NCI-H1436 treated with DMSO at 0.1 percent for 48 hours (cell line): ENCODE measurements around the gene IGFN1.
"Not testable (repeated sequence)": the region's sequence is repeated elsewhere in the genome, so short reads cannot be mapped to it uniquely, and the experiment has no call there.

Experiments
- DNase-seq: peaks from one replicate; lab custom pipeline; 2025; lab: John Stamatoyannopoulos, UW

Gene IGFN1

DNA sequence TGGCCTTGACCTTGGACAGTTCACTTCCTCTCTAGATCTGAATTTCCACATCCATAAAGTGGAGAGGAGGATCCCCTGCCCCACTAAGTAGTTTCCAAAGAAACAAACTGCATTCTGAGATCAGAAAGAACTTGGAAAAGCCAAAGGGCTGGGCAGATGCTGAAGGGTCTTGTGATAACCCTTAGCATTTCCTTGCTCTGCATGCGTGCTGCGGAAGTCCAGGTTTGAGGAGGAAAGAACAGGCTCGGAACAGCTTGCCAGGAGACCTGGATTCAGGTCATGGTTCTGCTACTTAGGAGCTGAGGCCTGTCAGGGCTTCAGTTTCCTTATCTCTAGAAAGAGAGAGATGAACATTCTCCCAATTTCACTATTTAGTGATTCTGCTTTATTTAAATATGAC, 27.2 kb downstream of the IGFN1 start:
- no peak for DNase-seq

DNA sequence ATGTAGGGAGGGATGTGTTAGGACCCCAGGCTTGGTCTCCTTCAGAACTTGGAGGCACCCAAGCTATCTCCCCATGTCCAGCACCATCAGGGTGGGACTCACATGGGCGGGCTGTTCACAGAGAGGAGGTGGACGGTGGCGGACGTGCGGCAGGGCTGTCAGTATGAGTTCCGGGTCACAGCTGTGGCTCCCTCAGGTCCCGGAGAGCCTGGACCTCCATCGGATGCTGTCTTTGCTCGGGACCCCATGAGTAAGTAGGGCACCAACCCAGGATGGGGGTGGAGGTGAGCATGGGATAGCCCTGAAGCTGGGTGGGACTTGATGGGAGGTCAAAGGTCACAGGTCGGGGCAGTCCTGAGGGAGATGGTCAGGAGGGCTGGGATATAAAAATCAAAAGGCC, 27.8 kb downstream of the IGFN1 start:
- DNase-seq: no peak

DNA sequence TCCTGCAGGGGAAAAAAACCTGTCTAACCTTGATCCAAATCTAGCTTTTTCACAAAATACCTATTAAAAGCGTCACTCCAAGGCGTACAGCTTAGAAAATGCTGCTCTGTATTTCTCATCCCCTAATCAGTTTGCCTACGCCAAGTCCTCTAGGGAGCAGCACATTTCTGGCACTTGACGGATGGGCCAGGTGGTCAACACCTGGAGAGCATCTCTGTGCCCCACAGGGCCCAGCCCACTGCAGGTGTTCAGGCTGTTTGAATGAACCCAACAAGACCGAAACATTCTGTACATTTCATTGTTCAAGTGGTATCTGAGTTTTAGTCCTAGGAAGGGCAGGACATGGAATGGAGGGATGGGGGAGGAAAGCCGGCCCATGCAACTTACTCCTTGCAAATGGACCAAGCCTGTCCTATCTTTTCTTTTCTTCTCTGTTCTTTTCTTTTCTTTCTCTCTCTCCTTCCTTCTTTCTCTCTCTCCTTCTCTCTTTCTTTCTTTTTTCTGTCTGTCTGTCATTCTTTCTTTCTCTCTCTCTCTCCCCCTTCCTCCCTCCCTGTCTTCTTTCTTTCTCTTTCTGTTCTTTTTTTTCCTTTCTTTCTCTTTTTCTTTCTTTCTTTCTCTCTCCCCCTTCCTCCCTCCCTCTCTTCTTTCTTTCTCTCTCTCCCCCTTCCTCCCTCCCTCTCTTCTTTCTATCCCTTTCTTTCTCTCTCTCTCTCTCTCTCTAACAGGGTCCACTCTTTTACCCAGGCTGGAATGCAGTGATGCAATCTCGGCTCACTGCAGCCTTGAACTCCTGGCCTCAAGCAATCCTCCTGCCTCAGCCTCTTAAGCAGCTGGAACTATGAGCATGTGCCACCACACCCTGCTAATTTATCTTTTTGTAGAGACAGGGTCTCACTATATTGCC, 29.1 kb downstream of the IGFN1 start:
- DNase-seq: no peak

DNA sequence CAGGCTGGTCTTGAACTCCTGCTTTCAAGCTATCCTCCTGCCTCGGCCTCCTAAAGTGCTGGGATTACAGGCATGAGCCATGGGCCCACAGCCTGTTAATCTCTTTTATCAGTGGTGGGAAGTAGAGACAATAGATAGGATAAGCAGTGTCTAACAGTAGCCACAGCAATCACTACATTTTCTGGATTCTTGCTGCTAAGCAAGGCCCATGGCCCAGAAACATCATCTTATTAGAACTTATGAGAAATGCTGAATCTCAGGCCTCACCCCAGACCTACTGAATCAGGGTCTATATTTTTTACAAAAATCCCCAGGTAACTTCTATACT, 29.7 kb downstream of the IGFN1 start:
- DNase-seq: no peak

DNA sequence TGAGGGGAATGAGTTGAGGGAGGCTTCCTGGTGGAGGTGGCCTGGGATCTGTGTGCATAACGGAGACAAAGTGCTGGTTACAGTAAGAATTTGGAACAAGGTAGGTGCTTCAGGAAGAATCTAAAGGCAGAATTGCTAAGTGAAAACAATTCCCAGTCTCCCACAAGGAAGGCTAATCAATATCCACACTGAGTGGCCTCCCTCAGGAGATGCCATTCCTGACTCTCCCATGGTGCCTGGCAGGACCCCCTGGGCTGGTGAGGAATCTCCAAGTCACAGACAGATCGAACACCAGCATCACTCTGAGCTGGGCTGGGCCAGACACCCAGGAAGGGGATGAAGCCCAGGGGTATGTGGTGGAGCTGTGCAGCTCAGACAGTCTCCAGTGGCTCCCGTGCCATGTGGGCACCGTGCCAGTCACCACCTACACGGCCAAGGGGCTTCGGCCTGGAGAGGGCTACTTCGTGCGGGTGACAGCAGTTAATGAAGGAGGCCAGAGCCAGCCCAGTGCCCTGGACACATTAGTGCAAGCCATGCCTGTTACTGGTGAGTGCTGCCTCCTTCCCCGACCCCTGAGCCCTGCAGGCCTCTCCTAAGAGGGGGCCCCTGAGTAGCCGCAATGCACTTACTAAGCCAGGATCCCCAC, 30.7 kb downstream of the IGFN1 start:
- no peak for DNase-seq

DNA sequence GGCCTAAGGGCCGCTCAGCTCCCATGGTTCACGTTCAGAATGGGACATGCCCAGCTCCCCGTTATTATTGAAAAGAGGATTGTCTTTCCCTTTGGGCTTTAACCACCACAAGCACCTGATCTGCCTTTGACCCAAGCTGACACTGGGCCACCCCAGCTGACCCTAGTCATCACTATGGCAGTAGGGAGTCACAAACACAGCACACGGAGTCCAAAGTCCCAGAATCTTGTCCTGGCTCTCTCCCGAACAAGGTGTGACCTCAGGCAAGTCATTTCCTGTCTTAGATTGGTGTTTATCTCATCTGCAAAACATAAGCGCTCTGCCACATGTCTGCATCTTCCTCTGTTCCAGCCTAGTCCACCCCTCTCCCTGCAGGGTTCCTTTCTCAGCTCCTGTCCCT, 31.5 kb downstream of the IGFN1 start:
- no peak for DNase-seq

DNA sequence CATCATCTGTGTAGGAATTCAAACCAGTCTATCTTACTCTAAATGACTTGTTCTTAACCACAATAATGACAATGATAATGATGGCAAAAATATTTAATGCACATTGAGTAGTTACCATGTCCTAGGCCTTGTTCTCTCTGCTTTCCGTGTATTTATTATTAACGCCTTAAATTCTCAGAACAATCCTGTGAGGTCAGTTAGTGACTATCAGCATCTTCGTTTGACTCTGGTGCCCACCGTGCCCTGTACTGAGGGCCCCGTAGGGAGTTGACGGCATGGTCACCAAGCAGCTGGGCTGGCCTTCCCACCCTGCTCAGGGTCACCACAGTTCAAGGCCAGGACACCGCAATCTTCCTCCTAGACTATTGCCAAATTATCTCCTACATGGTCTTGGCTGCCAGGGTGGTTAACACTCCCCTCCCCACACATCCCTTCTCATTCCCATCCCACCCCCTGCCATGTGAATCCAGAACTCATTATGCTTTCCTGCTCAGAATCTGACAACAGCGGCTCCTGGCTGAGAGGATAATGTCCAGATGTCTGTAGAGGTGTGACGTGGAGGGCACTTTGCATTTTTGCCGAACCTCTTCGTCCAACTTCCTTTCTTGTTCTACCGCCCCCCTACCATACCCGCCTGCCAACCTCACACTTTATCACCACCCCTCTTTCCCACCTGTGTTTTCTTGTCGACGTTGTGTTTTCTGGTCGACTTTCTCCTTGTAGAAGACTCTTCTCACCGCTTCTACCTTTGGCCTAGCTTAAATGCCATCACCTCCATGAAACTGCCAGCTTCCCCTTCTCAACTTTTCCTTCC, 33.4 kb downstream of the IGFN1 start:
- DNase-seq: no peak

DNA sequence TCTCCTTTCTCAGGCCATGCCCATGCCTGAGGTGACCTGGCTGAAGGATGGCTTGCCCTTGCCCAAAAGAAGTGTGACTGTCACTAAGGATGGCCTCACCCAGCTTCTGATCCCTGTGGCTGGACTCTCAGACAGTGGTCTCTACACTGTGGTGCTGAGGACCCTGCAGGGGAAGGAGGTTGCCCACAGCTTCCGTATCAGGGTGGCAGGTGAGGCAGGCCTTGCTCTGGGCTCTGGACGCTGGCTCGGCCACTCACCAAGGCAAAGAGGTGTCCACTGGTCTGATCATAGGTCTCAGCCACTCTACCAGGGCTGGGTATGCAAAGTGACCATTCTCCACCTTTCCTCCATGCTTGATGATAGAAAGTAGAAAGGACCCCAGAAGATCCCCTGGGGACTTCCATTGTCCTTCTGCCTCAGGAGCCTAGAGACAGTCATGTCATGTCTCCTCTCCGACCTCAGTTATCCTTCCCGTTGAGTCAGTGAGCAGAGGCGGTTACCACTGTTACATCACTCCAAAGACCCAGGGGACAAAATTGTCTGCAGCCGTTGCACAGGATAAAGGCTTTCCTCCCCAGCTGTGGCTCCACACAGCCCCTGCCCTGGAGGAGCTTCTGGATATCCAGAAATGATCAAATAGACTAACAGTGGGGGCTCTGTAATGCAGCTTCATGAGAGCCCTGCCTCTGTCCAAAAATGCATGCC, 34.2 kb downstream of the IGFN1 start:
- DNase-seq: no peak

DNA sequence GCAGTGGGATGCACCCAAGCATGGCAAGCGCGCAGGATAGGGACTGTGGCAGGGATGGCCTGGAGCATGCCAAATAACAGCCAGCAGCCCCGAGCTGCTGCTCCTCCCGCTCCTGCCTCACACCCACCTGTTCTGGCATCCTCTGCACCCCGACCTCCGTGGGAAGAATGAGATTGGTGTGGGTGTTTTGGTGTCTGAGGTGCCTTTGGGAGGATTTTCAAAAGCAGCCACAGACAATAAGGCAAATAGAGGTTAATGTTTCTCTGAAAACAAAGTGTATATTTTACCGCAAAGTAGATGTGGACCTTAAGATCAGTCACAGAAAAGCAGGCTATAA, 35.5 kb downstream of the IGFN1 start:
- DNase-seq: no peak

DNA sequence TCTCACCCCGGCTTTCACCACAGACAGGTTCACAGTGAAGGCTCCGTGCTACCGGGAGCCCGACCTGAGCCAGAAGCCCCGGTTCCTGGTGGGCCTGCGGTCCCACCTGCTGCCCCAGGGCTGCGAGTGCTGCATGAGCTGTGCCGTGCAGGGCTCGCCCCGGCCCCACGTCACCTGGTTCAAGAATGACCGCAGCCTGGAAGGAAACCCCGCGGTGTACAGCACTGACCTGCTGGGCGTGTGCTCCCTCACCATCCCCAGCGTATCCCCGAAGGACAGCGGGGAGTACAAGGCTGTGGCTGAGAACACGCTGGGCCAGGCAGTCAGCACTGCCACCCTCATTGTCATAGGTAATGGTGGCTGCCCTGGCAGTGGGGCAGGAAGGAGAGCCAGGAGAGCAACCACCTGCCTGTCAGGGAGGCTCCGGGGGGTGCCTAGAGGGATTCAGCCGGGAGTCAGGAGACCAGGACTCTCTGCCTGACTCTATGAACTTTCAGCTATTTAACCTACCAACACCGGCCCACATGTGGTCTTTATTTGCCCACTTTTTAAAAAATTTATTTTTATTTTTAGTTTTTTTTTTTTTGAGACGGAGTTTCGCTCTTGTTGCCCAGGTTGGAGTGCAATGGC, 36.4 kb downstream of the IGFN1 start:
- DNase-seq: no peak

DNA sequence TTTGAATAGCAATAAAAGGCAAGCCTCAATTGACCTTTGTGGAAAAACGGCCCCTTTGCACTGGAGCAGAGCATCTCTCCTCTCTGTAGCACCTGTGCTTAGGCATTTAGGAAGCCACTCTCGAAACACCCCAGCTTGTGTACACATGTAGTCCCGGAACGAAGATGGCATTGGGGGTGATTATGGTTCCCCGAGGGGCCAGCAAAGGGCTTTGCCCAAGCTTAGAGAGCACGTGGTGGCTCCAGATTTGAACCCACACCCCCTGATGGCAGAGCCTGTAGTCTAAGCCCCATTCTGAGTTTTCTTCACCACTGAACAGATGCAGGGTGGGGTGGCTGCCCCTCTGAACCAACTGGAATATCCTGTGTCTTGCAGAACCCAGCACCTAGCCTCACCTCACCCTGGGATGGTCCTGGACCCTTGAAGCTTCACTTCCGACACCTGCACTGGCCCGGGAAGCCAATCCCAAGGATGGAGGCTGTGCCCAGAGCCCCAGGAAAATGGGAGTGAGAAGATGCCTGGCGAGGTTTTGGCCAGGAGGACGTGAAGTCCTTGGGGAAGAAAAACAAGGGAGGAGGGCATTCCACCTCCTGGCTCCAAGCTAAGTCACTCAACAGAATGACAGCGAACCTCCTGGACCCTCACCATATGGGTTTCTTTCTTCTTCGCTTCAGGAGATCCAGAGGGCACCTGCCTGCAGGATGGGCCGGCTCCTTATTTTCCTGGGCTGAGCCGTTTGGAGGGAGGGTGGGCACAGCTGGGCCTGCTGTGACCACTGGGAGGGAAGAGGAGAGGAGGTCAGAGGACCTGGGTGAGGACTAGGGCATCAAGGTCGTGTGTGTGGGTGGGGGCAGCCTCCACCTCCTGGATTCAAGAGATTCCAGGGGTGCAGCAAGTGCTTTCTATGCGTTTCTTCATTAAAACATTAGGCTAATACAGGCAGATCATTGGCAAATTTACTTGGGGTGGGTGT, 37.7 kb downstream of the IGFN1 start:
- no peak for DNase-seq

DNA sequence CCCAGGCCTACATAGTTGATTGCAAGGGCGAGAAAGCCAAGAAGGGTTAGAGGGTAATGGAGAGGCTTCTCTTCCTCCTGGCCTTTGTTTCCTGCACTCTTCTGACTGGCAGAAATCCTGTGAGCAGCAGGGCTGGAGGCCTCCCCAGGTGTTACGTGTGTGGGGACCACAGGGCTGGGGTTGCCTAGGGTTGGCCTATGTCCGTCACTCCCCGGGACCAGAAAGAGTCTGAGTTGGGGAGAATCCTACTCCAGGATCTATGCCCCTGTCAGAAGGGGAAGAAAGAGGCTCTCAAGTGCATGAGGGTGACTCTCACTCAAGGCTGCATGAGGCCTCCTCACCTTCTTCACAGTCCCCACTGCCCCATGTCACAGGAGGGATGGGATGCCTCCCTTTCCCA, 38.5 kb downstream of the IGFN1 start:
- no peak for DNase-seq

DNA sequence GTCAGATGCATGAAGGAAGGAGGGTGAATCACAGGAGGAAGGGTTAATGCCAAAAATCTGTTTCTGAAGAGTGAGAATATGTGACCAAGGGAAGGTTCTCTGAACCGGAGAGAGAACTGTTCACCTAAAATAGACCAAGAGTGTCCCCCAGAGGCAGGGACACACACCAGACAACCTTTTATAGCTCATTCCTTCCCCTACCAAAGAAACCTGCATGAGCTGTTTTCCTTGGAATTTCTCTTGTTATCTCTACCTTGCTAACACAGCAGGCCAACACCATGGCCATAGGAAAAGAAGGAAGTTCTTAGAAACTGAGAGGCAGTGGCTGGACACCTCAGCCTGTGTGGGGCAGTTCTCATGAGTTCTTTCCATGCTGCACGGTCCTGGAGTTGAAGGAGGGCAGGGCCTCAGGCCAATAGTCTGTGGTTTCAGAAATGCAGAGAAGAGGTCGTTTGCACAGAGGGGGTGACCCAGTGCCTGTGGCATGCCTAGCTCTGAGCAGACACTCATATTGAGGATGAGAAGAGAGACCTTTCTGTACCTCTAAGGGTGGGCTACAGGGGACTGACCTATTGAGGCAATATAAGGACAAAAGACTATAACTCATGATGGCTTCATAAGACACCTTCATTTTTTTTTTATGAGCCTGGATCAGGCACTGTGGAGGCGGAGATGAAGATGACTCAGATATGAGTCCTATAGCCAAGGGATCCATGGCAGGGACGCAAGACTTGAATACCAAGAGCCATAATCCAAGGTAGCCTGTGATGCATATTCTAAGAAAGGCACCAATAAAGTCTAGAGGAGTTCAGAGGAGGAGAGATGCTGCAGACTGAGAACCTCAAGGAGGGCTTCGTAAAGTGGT, 39.4 kb downstream of the IGFN1 start:
- no peak for DNase-seq

DNA sequence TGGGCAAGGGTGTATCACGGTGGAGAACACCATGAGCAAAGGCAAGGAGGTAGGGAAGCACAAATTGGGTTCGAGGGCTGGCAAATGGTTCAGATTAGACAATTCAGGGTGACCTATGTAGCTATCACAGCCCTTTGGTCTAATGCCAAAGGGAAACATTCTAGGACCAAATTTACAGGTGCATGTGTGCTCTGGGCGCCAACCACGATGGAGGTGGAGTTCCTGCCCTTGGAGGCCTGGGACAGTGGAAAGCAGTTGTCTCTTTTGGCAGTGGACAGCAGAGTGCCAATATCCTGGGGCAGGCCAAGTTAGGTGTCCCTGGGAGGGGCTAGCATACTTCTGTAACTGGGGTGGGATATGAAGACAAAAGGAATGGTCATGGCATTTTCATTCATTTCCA, 40.1 kb downstream of the IGFN1 start:
- DNase-seq: no peak

DNA sequence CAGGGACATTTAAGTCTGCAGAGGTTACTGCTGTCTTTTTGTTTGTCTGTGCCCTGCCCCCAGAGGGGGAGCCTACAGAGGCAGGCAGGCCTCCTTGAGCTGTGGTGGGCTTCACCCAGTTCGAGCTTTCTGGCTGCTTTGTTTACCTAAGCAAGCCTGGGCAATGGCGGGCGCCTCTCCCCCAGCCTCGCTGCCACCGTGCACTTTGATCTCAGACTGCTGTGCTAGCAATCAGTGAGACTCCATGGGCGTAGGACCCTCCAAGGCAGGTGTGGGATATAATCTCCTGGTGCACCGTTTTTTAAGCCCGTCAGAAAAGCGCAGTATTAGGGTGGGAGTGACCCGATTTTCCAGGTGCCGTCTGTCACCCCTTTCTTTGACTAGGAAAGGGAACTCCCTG, 49.0 kb downstream of the IGFN1 start:
- DNase-seq: not testable (repeated sequence)

DNA sequence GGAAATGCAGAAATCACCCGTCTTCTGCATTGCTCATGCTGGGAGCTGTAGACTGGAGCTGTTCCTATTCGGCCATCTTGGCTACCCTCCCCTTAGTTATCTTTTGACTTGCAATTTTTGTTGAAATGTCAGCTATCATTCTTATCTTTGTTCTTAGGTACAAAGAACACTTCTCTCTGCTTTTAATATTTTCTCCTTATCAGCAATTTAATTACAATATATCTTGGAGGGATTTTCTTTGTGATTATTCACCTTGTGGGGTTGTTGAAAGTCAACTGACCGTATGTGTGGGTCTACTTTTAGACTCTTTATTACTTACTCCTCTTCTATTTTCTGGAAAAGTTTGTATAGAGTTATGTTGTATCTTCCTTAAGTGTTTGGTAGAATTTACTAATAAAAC, 49.5 kb downstream of the IGFN1 start:
- DNase-seq: no peak

DNA sequence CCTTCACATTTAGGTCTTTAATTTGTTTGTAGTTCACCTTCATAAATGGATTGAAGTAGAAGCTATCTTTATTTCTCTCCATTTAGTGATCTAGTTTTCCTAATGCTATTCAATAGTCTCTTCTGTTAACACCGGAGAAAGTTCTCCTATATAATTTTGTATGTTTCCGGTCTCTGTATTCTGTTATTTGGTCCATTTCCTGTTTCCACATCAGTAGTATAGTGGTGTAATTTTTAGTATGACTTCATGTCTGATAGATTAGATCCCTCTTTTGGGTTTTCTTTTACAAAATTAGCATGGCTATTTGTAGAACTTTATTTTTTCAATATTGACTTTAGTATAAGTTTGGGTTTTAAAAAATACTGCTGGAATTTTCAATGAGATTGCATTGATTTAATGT, 51.1 kb downstream of the IGFN1 start:
- no peak for DNase-seq

DNA sequence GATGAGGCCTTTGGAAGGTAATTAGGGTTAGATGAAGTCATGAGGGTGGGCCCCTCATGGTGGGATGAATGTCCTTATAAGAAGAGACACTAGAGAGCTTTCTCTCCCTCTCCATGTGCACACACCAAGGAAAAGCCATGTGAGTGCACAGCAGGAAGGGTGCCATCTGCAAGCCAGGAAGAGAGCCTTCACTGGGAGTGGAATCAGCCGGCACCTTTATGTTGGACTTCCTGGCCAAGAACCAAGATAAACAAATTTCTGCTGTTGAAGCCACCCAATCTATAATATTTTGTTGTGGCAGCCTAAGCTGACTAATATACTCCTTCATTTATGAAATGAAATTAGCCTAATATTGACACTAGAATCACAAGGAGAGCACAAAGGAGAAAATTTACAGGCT, 54.5 kb downstream of the IGFN1 start:
- no peak for DNase-seq

DNA sequence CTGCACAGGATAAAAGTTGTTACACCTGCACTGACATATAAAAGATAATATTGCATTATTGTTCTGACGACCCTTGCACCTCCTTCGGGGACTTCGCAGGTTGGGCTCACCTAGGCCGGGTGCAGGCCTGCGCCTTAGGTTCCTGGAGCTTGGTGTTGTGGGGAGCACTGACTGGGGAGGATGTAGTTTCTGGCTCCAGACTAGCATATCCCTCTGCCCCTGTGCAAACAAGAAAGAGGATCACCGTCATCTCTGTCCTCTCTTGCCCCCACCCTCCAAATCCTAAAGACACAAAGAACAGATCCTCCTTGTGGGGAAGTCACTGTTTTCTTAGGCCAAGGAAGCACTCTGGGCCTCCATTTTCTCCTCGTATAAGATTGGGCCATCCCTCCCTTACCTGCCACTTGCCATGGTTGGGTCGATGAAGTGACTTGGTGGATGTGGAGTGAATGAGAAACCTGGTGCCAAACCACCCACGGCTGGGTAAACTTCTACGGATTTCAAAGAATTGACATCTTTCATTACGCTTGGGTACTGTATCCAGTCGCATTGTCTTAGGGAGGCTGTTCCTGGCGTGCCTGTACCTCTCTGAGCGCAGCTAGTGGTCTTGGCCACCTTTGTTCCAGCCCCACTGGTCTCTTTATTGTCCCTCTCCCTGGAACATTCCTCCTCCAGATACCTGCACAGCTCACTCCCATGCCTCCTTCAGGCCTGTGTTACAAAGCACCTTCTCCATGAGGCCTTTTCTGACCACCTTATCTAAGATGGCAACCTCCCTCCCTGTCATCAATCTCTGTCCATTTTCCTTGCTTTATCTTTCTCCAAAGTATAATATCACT, 58.3 kb downstream of the IGFN1 start:
- DNase-seq: no peak
